GM12865 (cell line): Measurements from ENCODE around the gene PECR.
A peak's percentile ranks its signal among the peaks of the same experiment; 100 is the strongest.

Source experiments
- DNase-seq: peaks from one replicate; pipeline ENCODE4 v3.0.0; 2010; ENCODE audit warnings: low read depth
- H3K4me3 ChIP-seq: 2 replicates; pipeline ENCODE4 v1.5.1; 2011; ENCODE audit warnings: mild to moderate bottlenecking, low read depth, low read length, control low read depth
- TF ChIP-seq, protein P1 (sequence below): IDR thresholded peaks from 2 replicates; pipeline ENCODE4 v1.5.1; 2011; ENCODE audit warnings: low read length, control low read depth, low read depth, inconsistent platforms; ENCODE audit not compliant: insufficient read depth; ENCODE audit errors: missing control alignments

PECR gene

DNA sequence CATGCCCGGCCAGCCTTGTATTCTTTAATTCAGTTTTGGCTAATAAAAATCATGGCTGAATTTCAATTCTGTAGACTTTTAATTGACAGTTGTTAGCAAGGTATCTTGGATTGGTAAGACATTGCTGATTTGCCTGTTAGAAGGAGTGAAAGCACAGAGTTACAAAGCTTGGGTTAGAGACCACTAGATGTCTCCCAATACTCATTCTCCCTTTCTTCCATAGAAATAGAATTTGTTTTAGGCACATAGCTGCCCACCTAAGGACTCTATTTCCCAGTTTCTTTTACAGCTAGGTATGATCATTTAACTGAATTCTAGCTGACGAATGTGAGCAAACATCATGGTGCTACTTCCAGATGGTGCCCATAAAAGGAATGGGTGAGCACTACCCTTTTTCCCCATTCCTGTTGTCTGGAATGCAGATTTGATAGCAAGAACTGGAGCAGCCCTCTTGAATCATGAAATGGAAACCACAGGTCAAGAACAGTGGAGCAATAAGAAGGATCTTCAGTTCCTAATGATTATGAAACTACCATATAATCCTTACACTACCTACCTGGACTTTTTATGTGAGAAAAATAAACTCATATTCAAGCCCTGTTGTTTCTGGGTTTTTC lies 17.5 kb downstream of the PECR start:
- TF ChIP-seq, protein P1, sequence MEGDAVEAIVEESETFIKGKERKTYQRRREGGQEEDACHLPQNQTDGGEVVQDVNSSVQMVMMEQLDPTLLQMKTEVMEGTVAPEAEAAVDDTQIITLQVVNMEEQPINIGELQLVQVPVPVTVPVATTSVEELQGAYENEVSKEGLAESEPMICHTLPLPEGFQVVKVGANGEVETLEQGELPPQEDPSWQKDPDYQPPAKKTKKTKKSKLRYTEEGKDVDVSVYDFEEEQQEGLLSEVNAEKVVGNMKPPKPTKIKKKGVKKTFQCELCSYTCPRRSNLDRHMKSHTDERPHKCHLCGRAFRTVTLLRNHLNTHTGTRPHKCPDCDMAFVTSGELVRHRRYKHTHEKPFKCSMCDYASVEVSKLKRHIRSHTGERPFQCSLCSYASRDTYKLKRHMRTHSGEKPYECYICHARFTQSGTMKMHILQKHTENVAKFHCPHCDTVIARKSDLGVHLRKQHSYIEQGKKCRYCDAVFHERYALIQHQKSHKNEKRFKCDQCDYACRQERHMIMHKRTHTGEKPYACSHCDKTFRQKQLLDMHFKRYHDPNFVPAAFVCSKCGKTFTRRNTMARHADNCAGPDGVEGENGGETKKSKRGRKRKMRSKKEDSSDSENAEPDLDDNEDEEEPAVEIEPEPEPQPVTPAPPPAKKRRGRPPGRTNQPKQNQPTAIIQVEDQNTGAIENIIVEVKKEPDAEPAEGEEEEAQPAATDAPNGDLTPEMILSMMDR = no peak
- no peak overlapping the region for H3K4me3 ChIP-seq
- DNase-seq = no peak

DNA sequence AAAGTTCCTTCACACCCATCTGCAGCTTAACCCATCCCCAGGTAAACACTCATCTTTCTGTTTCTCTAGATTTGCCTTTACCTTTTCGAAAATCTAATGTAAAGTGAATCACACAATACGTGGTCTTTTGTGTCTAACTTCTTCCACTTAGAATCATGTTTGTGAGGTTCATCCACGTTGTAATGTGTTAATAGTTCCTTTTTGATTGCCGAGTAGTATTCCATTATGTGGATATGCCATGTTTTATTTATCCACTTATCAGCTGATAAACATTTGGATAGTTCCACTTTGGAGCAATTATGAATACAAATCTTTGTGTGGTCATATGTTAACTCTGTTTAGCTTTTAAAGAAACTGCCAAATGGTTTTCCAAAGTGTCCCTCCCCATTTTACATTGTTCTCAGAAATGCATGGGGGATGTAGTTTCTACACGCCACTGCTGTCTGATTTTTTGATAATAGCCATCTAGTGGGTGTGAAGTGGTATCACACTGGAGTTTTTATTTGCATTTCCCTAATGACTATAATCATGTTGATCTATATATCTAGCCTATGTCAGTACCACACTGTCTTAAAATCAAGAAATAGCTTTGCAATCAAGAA lies 22.3 kb downstream of the PECR start:
- H3K4me3 ChIP-seq = no peak overlapping the region
- TF ChIP-seq, protein P1 = peak; percentile 31
- DNase-seq = peak; percentile 29

DNA sequence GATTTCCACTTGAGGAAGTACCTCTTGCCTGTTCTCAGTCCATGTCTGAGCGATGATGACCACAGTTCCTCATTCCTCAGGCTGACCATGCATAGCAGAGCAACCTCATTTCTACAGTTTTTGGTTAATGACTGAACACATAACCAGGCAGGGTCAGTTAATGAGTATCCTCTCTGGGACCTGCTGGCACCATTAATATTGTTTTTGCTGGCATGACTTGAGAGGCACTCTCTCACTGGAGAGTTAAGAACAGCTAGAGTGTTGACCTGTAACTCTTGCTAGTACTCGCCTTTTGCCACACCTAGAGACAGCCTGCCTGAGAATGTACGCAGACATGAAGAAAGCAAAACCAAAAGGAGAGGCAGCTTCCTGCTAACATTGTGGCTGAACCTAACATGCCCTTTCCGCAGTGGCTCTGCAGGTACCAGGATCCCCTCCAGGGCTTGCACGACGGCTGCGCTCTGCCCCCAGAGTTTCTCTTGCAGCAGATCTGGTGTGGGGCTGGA lies 23.9 kb downstream of the PECR start:
- TF ChIP-seq, protein P1 = no peak
- peak; percentile 94 for DNase-seq
- peak overlapping the region; percentile 50 for H3K4me3 ChIP-seq

DNA sequence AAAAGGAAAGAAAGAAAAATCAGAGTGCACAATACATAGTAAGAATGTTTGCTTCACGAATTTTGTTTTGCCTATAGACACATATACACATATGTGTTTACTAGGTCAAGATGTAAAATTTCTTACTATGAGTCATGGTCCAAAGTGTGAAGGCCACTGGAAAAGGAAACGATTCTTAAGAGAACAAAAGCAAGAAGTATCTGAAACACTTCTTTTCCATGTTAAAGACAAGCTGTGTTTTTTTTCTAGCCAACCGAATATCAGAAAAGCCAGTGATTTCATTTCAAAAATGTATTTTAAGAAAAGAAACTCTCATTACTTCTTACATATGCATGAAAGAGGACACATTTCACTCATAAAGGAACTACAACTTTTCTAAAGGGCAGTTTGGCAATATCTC lies 24.9 kb downstream of the PECR start:
- H3K4me3 ChIP-seq = no peak overlapping the region
- peak; percentile 84 for DNase-seq
- TF ChIP-seq, protein P1 = no peak

DNA sequence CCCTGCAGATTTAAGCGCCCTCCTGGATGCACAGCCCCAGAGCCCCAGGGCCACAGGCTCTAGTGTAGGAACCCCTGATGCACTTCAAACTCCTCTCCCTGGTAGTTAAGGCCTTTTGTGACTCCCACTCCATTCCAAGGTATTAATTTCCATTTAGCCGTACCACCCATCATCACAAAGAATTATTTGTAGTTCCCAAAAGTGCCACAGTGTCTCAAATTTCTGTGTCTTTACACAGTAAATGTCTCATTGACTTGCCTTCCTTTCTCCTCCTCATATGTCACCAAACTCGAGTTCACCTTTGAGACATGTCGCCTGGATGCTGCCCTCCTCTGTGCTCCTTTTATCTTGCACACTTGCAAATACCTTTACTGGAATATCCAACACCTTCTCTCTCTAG lies 25.9 kb downstream of the PECR start:
- TF ChIP-seq, protein P1 = no peak
- H3K4me3 ChIP-seq = no peak overlapping the region
- no peak for DNase-seq

DNA sequence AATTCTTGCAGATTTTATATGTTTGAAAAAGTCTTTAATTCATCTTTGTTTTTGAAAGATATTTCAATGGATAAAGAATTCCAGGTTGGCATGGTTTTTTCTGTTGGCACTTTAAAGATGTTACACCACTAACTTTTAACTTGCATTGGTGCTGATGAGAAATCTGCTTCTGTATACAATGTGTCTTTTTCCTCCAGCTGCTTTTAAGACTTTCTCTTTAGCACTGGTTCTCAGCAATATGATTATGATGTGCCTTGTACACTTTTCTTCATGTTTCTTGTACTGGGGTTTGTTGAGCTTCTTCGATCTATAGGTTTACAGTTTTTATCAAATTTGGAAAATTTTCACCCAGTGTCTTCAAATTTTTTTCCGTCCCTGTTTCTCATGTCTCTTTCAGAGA lies 29.2 kb downstream of the PECR start:
- H3K4me3 ChIP-seq = no peak overlapping the region
- no peak for DNase-seq
- TF ChIP-seq, protein P1 = no peak

DNA sequence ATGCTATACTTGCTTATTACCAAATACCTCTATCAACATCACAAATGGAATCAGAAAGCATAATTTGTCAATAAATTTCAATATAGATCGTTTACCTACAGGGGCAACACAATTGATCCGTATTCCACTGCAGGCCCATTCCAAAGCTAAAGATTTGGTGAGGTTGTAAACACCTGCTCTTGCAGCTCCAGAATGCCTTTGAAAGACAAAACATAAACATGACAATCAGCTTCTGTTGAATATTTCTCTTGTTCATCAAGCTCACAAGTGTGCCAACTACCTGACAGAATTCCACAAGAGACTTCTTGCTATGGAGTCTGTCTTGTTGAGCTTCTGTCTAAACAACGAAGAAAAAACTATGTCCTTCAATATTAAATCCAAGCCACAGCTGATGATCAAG lies 30.3 kb downstream of the PECR start:
- no peak overlapping the region for H3K4me3 ChIP-seq
- TF ChIP-seq, protein P1 = no peak

More for the DNA sequence above, 30.3 kb downstream of the PECR start:
- no peak for DNase-seq
